K562 (cell line): ENCODE measurements around the gene POLG. TPM values are rescaled to one million over a fixed set of nuclear protein-coding genes. Genes with fewer than 3 reads are reported as not detected.
A peak's percentile ranks its signal among the peaks of the same experiment; 100 is the strongest.

Experiments used
- ATF3 ChIP-seq, 2 experiments: fragments of 450-650 bp in 1 of 2; sonication (generic) in 1 of 2; formaldehyde crosslinking in 1 of 2; IDR thresholded peaks in 1 of 2; conservative IDR thresholded peaks in 1 of 2; 2 replicates each; pipeline versions ENCODE4 v1.6.1 to v1.8.1; 2016 to 2023; ENCODE audit warnings: mild to moderate bottlenecking in 2 of 2, moderate library complexity in 2 of 2, inconsistent platforms in 1 of 2, missing genetic modification reagents in 1 of 2
- BHLHE40 ChIP-seq: IDR thresholded peaks from 2 replicates; pipeline ENCODE4 v1.6.1; 2011; ENCODE audit warnings: low read length, improper control_type of control experiment
- CBFA2T3 ChIP-seq: fragments of 450-650 bp; IDR thresholded peaks from 2 replicates; pipeline ENCODE4 v1.6.1; 2017
- CTBP1 ChIP-seq: fragments of 450-650 bp; IDR thresholded peaks from 2 replicates; pipeline ENCODE4 v1.6.1; 2016; ENCODE audit warnings: borderline replicate concordance
- FOXJ3 ChIP-seq: sonication (generic); formaldehyde crosslinking; IDR thresholded peaks from 2 replicates; pipeline ENCODE4 v1.4.0; 2020; ENCODE audit warnings: mild to moderate bottlenecking, missing genetic modification reagents
- GTF2E2 ChIP-seq: fragments of 200-800 bp; sonication (Bioruptor generic); IDR thresholded peaks from 2 replicates; pipeline ENCODE4 v1.6.1; 2016; ENCODE audit warnings: missing genetic modification characterization, missing compliant biosample characterization
- HNRNPLL ChIP-seq: fragments of 200-400 bp; formaldehyde crosslinking; IDR thresholded peaks from 2 replicates; pipeline ENCODE4 v1.6.1; 2017; ENCODE audit warnings: low read length, low read depth, mild to moderate bottlenecking; ENCODE audit not compliant: poor library complexity, severe bottlenecking
- KHSRP ChIP-seq: fragments of 450-650 bp; IDR thresholded peaks from 2 replicates; pipeline ENCODE4 v1.6.1; 2017
- MED1 ChIP-seq: sonication (generic); formaldehyde crosslinking; IDR thresholded peaks from 2 replicates; pipeline ENCODE4 v1.8.1; 2023; ENCODE audit warnings: missing genetic modification reagents, borderline replicate concordance
- MTA1 ChIP-seq: fragments of 450-650 bp; IDR thresholded peaks from 2 replicates; pipeline ENCODE4 v1.6.1; 2017; ENCODE audit warnings: borderline replicate concordance
- RCOR1 ChIP-seq, 2 experiments: IDR thresholded peaks; 2 replicates each; pipeline ENCODE4 v1.6.1; 2012; ENCODE audit warnings: low read depth in 2 of 2, low read length in 2 of 2, borderline replicate concordance in 1 of 2, improper control_type of control experiment in 1 of 2
- SP1 ChIP-seq: sonication (generic); formaldehyde crosslinking; IDR thresholded peaks from 2 replicates; pipeline ENCODE4 v1.8.1; 2022; ENCODE audit warnings: mild to moderate bottlenecking, missing genetic modification reagents
- SREBF2 ChIP-seq: sonication (generic); formaldehyde crosslinking; IDR thresholded peaks from 2 replicates; pipeline ENCODE4 v1.4.0; 2020; ENCODE audit warnings: mild to moderate bottlenecking, missing genetic modification reagents
- ZEB2 ChIP-seq: fragments of 450-650 bp; IDR thresholded peaks from 2 replicates; pipeline ENCODE4 v1.6.1; 2016
- ZNF217 ChIP-seq: sonication (generic); formaldehyde crosslinking; IDR thresholded peaks from 2 replicates; pipeline ENCODE4 v1.8.0; 2022; ENCODE audit warnings: mild to moderate bottlenecking, missing genetic modification reagents
- ZNF282 ChIP-seq: sonication (generic); formaldehyde crosslinking; IDR thresholded peaks from 2 replicates; pipeline ENCODE4 v1.8.1; 2023; ENCODE audit warnings: missing genetic modification reagents
- polyA plus RNA-seq, 8 experiments: library from polyadenylated mRNA; depleted of rRNA in 4 of 8; stranded (reverse) in 5 of 8; unstranded in 3 of 8; fragments of >200 nt; fragmentation: Nextera tagmentation in 2 of 8; fragmentation: Illumina TruSeq in 1 of 8; extraction: Ambion mirVana in 2 of 8; extraction: Trizol in 1 of 8; gene quantifications; 2 replicates each; pipeline versions ENCODE4 v1.2.1 to v1.2.3, GENCODE V29; 2011 to 2014; ENCODE audit warnings: inconsistent platforms in 1 of 8, missing spikeins in 1 of 8
- total RNA-seq, 7 experiments: library from RNA; depleted of rRNA in 6 of 7; stranded (reverse); fragments of >200 nt in 6 of 7; fragmentation: Illumina TruSeq in 2 of 7; extraction: Trizol in 2 of 7; gene quantifications; 2 replicates each; pipeline versions ENCODE4 v1.2.1 to v1.2.3, GENCODE V29; 2011 to 2021; ENCODE audit warnings: low replicate concordance in 1 of 7
- TF ChIP-seq, protein P1 (sequence below): fragments of 450-650 bp; IDR thresholded peaks from 2 replicates; pipeline ENCODE4 v1.6.1; 2016; ENCODE audit warnings: mild to moderate bottlenecking, moderate library complexity

The POLG gene
- total and polyA plus RNA-seq, 9 of the 15 experiments (the other 6 are each of a cell fraction or from before 2014, with no cell fraction given): 15.2 to 83.8 (median 38.6) TPM

GRCh38 chr15:89335298-89336041 lies 846 bp upstream of the POLG start (continued):
- TF ChIP-seq, protein P1, sequence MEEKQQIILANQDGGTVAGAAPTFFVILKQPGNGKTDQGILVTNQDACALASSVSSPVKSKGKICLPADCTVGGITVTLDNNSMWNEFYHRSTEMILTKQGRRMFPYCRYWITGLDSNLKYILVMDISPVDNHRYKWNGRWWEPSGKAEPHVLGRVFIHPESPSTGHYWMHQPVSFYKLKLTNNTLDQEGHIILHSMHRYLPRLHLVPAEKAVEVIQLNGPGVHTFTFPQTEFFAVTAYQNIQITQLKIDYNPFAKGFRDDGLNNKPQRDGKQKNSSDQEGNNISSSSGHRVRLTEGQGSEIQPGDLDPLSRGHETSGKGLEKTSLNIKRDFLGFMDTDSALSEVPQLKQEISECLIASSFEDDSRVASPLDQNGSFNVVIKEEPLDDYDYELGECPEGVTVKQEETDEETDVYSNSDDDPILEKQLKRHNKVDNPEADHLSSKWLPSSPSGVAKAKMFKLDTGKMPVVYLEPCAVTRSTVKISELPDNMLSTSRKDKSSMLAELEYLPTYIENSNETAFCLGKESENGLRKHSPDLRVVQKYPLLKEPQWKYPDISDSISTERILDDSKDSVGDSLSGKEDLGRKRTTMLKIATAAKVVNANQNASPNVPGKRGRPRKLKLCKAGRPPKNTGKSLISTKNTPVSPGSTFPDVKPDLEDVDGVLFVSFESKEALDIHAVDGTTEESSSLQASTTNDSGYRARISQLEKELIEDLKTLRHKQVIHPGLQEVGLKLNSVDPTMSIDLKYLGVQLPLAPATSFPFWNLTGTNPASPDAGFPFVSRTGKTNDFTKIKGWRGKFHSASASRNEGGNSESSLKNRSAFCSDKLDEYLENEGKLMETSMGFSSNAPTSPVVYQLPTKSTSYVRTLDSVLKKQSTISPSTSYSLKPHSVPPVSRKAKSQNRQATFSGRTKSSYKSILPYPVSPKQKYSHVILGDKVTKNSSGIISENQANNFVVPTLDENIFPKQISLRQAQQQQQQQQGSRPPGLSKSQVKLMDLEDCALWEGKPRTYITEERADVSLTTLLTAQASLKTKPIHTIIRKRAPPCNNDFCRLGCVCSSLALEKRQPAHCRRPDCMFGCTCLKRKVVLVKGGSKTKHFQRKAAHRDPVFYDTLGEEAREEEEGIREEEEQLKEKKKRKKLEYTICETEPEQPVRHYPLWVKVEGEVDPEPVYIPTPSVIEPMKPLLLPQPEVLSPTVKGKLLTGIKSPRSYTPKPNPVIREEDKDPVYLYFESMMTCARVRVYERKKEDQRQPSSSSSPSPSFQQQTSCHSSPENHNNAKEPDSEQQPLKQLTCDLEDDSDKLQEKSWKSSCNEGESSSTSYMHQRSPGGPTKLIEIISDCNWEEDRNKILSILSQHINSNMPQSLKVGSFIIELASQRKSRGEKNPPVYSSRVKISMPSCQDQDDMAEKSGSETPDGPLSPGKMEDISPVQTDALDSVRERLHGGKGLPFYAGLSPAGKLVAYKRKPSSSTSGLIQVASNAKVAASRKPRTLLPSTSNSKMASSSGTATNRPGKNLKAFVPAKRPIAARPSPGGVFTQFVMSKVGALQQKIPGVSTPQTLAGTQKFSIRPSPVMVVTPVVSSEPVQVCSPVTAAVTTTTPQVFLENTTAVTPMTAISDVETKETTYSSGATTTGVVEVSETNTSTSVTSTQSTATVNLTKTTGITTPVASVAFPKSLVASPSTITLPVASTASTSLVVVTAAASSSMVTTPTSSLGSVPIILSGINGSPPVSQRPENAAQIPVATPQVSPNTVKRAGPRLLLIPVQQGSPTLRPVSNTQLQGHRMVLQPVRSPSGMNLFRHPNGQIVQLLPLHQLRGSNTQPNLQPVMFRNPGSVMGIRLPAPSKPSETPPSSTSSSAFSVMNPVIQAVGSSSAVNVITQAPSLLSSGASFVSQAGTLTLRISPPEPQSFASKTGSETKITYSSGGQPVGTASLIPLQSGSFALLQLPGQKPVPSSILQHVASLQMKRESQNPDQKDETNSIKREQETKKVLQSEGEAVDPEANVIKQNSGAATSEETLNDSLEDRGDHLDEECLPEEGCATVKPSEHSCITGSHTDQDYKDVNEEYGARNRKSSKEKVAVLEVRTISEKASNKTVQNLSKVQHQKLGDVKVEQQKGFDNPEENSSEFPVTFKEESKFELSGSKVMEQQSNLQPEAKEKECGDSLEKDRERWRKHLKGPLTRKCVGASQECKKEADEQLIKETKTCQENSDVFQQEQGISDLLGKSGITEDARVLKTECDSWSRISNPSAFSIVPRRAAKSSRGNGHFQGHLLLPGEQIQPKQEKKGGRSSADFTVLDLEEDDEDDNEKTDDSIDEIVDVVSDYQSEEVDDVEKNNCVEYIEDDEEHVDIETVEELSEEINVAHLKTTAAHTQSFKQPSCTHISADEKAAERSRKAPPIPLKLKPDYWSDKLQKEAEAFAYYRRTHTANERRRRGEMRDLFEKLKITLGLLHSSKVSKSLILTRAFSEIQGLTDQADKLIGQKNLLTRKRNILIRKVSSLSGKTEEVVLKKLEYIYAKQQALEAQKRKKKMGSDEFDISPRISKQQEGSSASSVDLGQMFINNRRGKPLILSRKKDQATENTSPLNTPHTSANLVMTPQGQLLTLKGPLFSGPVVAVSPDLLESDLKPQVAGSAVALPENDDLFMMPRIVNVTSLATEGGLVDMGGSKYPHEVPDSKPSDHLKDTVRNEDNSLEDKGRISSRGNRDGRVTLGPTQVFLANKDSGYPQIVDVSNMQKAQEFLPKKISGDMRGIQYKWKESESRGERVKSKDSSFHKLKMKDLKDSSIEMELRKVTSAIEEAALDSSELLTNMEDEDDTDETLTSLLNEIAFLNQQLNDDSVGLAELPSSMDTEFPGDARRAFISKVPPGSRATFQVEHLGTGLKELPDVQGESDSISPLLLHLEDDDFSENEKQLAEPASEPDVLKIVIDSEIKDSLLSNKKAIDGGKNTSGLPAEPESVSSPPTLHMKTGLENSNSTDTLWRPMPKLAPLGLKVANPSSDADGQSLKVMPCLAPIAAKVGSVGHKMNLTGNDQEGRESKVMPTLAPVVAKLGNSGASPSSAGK: no peak
- TF ChIP-seq RCOR1 (IDR thresholded peaks at IDR 0.05; ENCODE audit: borderline replicate concordance in 1 of 2, low read depth in 2 of 2, low read length in 2 of 2) (peak in 1 of 2 experiments; percentile 1; a peak in 1 of 4 replicates), SREBF2 (CRISPR knock-in tag) (no peak), FOXJ3 (no peak), CTBP1 (0 out of 2 replicates have a peak, but pooled peaks have one; percentile 5), BHLHE40 (no peak), MTA1 (no peak; the same call in 1 of the 2 replicates), ATF3 (IDR thresholded peaks at IDR 0.05) (no peak), ATF3 (CRISPR knock-in tag; conservative IDR thresholded peaks at IDR 0.05) (no peak), ZNF217 (no peak), KHSRP (no peak), CBFA2T3 (0 out of 2 replicates have a peak, but pooled peaks have one; percentile 11), ZNF282 (CRISPR knock-in tag) (no peak), ZEB2 (peak; percentile 45; the same call in 1 of the 2 replicates), MED1 (CRISPR knock-in tag) (no peak), GTF2E2 (no peak), HNRNPLL (peak; percentile 9), SP1 (no peak; the same call in 1 of the 2 replicates)
